ENCODE results near the gene TNNT1. TPM values are rescaled to one million over a fixed set of nuclear protein-coding genes. Genes with fewer than 3 reads are reported as not detected.

Gene TNNT1
- total RNA-seq, 4 donors from 2014 or later: 0.90 to 1.5 TPM; not detected in 2

DNA sequence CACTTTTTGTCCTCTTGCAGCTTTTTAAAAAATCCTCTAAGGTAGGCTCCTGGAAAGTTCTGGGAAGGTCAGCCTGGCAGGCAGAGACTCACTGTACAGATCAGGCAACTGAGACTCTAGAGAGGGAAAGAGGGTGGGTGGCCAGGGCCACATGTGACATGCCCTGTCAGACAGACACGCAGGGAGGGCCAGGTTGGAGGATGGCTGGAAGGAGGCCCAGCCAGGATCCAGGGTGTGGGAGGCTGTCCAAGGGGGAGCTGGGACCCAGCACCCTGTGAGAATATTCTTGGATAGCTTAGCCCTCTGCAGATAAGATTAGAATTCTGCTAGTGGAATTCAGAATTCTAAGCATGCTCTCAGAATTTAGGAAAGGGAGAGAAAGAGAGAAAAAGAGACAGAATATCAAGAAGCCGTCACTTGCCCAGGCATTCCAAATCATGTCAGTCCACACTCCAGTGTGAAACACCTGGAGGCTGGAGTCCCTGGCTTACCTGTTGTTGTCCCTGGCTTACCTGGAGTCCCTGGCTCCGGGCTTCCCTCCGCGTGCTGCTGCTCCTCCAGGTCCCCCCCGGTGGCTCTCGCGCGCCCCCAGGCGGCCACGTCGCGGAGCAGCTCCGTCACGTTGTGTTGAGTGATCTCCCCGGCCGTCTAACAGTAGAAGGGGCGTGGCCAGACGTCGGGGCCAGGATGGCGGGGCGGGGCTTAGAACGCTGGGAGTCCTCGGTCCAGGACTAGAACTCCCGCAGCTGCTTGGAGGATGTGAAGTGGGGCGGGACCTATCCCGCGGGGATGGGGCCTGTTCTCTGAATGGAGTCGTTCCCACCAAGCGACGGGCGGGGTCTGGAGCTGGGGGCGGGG, 11.4 kb upstream of the TNNT1 start:
- WGBS, 2 donors: 3 to 7% methylated on average over 24 to 33 of the region's 33 CpGs
- Histone ChIP-seq H3K36me3 (no peaks in the 10 kb centered on the region), H3K4me3 (no peak overlapping the region), H3K27me3 (peaks cover 0 to 99% of the 10 kb centered on the region in 2 donors), H3K9me3 (no peaks in the 10 kb centered on the region), H3K27ac (no peak overlapping the region), H3K4me1 (peaks cover 0 to 33% (median 0%) of the 10 kb centered on the region in 4 donors)
- TF ChIP-seq, protein P1, sequence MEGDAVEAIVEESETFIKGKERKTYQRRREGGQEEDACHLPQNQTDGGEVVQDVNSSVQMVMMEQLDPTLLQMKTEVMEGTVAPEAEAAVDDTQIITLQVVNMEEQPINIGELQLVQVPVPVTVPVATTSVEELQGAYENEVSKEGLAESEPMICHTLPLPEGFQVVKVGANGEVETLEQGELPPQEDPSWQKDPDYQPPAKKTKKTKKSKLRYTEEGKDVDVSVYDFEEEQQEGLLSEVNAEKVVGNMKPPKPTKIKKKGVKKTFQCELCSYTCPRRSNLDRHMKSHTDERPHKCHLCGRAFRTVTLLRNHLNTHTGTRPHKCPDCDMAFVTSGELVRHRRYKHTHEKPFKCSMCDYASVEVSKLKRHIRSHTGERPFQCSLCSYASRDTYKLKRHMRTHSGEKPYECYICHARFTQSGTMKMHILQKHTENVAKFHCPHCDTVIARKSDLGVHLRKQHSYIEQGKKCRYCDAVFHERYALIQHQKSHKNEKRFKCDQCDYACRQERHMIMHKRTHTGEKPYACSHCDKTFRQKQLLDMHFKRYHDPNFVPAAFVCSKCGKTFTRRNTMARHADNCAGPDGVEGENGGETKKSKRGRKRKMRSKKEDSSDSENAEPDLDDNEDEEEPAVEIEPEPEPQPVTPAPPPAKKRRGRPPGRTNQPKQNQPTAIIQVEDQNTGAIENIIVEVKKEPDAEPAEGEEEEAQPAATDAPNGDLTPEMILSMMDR (IDR thresholded peaks at IDR 0.05): peak; percentile 58 to 62 (median 59)
- no peak for TF ChIP-seq POLR2A (IDR thresholded peaks at IDR 0.05)
- DNase-seq (ENCODE audit: low spot score in 2 of 2): peak; percentile 45 to 68

DNA sequence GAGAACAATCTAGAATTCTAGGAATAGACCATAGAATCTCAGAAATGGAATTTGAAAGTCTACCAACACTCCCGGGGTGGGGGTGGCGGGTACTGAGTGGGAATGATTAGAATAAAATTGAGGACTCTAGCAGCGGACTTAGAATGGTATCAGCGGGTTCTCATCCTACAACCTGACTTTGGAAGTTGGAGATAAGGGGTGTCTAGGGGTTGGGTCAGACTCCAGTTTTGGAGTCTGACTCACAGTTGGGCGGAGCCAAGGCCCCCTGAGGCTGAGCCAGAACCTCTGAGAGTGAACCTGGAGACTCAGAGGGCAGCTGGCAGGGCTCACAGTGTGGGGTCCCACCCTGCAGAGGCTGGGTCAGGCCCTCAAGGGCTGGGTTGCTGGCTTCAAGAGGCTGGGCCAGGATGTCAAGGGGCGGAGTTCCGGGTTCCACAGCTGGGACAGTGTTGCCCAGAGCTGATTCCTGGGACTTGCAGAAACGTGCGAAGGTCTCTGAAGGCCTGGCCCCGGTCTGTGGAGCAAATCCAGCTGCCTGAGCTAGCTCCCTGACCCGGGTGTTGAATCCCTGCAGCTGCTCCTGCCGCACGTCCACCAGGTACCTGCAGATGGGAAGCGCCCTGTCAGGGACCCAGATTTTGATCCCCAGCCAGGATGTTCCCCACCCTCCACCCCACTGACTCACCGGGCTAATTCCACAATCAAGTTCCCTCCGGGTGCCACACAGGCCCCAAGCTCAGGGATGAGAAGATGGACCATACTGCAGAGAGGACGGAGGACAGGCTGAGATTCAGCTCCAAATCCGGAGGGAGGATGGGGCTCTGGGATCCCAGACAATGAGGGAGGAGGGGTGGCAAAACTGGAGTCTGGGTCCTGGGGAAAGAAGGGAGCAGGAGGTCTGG, 10.1 kb upstream of the TNNT1 start:
- 54 to 60% methylated on average over 9 to 17 of the region's 18 CpGs for whole genome bisulfite sequencing, 2 donors
- Histone ChIP-seq H3K9me3 (no peaks in the 10 kb centered on the region), H3K27me3 (peaks cover 0 to 100% of the 10 kb centered on the region in 2 donors)

DNA sequence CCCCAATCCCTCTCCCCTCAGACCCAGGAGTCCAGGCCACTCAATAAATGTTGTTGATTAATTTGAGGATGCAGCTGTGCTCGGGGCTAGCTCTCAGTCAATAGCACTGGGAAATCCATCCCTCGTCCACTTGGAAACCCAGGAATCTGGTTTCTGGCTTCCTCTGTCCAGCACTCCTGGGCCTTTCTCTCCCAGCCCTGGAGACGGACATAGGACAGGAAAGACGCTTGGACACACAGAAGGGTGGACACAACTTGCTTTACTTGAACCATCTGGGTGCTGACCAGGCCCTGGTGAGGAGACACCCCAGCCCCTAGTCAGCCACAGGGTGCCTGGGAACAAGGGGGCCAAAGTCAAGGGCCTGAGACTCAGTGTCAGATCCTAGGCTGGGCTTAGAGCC, 9.4 kb upstream of the TNNT1 start:
- TF ChIP-seq POLR2A (IDR thresholded peaks at IDR 0.05) (no peak), EP300 (IDR thresholded peaks at IDR 0.05) (no peak)
- TF ChIP-seq, protein P1 (IDR thresholded peaks at IDR 0.05): no peak
- Histone ChIP-seq H3K27ac (no peak overlapping the region), H3K4me3 (no peak overlapping the region), H3K36me3 (no peaks in the 10 kb centered on the region), H3K9me3 (no peaks in the 10 kb centered on the region), H3K4me1 (peaks cover 0 to 33% (median 0%) of the 10 kb centered on the region in 4 donors), H3K27me3 (peaks cover 0 to 100% of the 10 kb centered on the region in 2 donors)
- WGBS, 2 donors: 53 to 56% methylated on average over 4 of the region's 4 CpGs
- no peak for DNase-seq (ENCODE audit: low spot score in 2 of 2)

More for the DNA sequence above, 10.1 kb upstream of the TNNT1 start:
- H3K27ac ChIP-seq: no peak overlapping the region
- TF ChIP-seq EP300 (IDR thresholded peaks at IDR 0.05) (no peak), POLR2A (IDR thresholded peaks at IDR 0.05) (no peak)
- TF ChIP-seq, protein P1 (IDR thresholded peaks at IDR 0.05): no peak
- H3K4me3 ChIP-seq: no peak overlapping the region
- no peaks in the 10 kb centered on the region for H3K36me3 ChIP-seq
- no peak for DNase-seq (ENCODE audit: low spot score in 2 of 2)
- H3K4me1 ChIP-seq: peaks cover 0 to 33% (median 0%) of the 10 kb centered on the region in 4 donors

DNA sequence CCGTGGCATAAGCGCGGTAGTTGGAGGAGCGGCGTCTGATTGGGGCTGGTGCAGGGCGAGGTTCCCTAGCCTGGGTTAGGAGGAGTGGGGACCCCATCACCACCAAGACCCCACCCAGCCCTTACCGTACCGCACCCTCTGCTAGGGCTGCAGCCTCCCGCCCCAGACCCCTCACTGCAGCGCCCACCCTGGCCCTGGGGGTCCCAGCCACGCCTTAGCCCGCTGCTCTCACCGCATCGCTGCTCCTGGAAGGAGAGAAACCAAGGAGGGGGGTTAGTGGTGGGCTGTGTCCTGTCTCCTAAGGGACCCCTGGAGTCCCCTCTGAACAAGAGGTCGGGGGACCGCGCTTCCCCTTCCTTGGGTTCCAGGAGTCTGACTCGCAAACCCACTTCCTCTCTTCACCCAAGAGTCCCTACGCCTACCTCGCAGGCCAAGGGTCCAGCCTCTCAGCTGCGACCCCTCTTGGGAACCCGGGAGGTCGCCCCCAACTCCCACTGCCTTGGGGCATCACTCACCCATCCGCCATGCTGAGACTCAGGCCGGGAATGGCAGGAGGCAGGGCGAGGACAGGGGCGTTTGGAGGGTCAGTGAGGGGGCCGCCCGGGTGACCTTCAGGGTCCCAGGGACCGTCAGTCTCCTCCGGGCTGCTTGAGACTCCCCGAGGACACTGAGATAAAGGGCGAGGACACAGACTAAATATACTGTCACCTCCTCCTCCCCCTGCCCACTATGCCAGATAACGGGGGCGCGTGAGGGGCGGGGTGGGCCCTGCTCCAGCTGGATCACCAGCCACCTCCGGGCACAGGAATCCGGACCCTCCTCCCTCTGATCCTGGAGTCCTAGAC, 8.3 kb upstream of the TNNT1 start, which contains the start of gene TNNI3:
TNNI3 (minus strand) TSS at position 669 of the 845 bp plus-strand sequence; CDS start at position 526, 143 bp downstream.
- TF ChIP-seq POLR2A (IDR thresholded peaks at IDR 0.05): no peak
- TF ChIP-seq, protein P1 (IDR thresholded peaks at IDR 0.05): no peak
- no peak for TF ChIP-seq EP300 (IDR thresholded peaks at IDR 0.05)
- WGBS, 2 donors: 41 to 61% methylated on average over 17 to 23 of the region's 39 CpGs
- Histone ChIP-seq H3K4me1 (peaks cover 0 to 33% (median 0%) of the 10 kb centered on the region in 4 donors), H3K4me3 (no peak within 1 kb of the TSS), H3K9me3 (peaks cover 0 to under 1% (median 0%) of the 10 kb centered on the region in 4 donors), H3K36me3 (no peaks in the 10 kb centered on the region), H3K27me3 (peaks cover 0 to 97% of the 10 kb centered on the region in 2 donors), H3K27ac (no peak within 1 kb of the TSS)
- no peak for DNase-seq (ENCODE audit: low spot score in 2 of 2)

Data from tibial nerve (tissue), 4 donors.